ENCODE data around the gene ODAM.

The ODAM gene

DNA sequence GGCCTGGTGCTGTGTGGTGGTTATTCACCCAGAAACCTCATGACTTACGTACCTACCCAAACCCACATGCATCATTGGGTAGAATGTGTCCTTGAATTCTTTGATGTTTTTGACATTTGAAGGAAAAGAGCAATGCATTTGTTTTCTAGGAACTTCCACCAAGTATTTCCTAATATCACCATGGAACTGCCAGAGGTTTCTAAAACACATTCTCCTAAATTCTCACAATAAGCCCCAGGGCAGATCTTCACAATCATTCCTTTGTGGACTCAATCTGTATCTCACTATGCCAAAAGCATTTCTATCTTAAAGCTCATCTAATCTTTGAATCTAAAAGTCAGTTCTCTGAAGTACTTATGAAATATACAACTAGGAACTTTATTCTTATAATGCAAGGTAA, 8.3 kb upstream of the ODAM start:
- ChIA-PET POLR2A (no interaction called here), CTCF (no interaction called here)
- Histone ChIP-seq H3K4me3 (ENCODE audit: low read depth, low read length) (no peak overlapping the region), H3K9me3 (ENCODE audit: control insufficient read depth, insufficient read depth, low read depth, low read length) (no peaks in the 10 kb centered on the region), H3K36me3 (ENCODE audit: control insufficient read depth in 2 of 2, insufficient read depth in 1 of 2, low read length in 2 of 2) (no peaks in the 10 kb centered on the region), H3K27ac (ENCODE audit: extremely low read depth, low read depth, low read length) (no peak overlapping the region), H3K4me1 (ENCODE audit: control insufficient read depth, insufficient read depth, low read length) (no peaks in the 10 kb centered on the region)
- no peak for TF ChIP-seq ZNF747 (tag by site-specific recombination; IDR thresholded peaks at IDR 0.05)
- TF ChIP-seq ZNF664 (tag by site-specific recombination; IDR thresholded peaks at IDR 0.05), result no peak
- no peak for TF ChIP-seq IKZF3 (tag by site-specific recombination; IDR thresholded peaks at IDR 0.05)
- TF ChIP-seq ZSCAN23 (tag by site-specific recombination; IDR thresholded peaks at IDR 0.05), result no peak
- TF ChIP-seq ZNF76 (tag by site-specific recombination; IDR thresholded peaks at IDR 0.05; ENCODE audit: borderline replicate concordance, low read depth), result no peak
- TF ChIP-seq, protein P1, sequence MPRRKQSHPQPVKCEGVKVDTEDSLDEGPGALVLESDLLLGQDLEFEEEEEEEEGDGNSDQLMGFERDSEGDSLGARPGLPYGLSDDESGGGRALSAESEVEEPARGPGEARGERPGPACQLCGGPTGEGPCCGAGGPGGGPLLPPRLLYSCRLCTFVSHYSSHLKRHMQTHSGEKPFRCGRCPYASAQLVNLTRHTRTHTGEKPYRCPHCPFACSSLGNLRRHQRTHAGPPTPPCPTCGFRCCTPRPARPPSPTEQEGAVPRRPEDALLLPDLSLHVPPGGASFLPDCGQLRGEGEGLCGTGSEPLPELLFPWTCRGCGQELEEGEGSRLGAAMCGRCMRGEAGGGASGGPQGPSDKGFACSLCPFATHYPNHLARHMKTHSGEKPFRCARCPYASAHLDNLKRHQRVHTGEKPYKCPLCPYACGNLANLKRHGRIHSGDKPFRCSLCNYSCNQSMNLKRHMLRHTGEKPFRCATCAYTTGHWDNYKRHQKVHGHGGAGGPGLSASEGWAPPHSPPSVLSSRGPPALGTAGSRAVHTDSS (tag by site-specific recombination; IDR thresholded peaks at IDR 0.05), result no peak
- TF ChIP-seq SP2 (tag by site-specific recombination; IDR thresholded peaks at IDR 0.05), result no peak
- TF ChIP-seq ZNF514 (tag by site-specific recombination; IDR thresholded peaks at IDR 0.05), result no peak
- TF ChIP-seq ZNF16 (tag by site-specific recombination; IDR thresholded peaks at IDR 0.05; ENCODE audit: low read depth), result no peak

DNA sequence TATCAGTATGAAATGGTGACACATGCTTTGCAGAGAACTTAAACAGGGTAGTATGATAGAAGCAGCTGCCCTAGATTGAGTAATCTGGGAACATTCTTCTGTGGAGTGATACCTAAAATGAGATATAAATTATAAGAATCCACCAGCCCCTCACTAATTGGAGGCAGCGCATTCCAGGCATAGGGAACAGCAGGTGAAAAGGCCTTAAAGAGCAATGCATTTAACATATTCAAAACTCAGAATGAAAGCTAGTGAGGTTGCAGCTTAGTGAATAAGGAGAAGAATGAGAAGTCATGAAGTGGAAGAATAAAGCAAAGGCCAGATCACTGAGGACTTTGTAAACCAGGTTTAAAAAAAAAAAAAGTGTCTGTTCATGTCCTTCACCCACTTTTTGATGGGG, 4.9 kb upstream of the ODAM start:
- Histone ChIP-seq H3K9me3 (ENCODE audit: control insufficient read depth, insufficient read depth, low read depth, low read length) (no peaks in the 10 kb centered on the region), H3K27ac (ENCODE audit: extremely low read depth, low read depth, low read length) (no peak overlapping the region), H3K4me1 (ENCODE audit: control insufficient read depth, insufficient read depth, low read length) (no peaks in the 10 kb centered on the region), H3K36me3 (ENCODE audit: control insufficient read depth in 2 of 2, insufficient read depth in 1 of 2, low read length in 2 of 2) (no peaks in the 10 kb centered on the region), H3K4me3 (ENCODE audit: low read depth, low read length) (no peak overlapping the region)
- TF ChIP-seq ZNF184 (tag by site-specific recombination; IDR thresholded peaks at IDR 0.05) (no peak), PRDM1 (tag by site-specific recombination; IDR thresholded peaks at IDR 0.05) (no peak), ZSCAN16 (tag by site-specific recombination; IDR thresholded peaks at IDR 0.05) (no peak), ZNF274 (IDR thresholded peaks at IDR 0.05; ENCODE audit: low read length) (no peak), ZNF274 (tag by site-specific recombination; IDR thresholded peaks at IDR 0.05; ENCODE audit: borderline replicate concordance) (no peak), ZNF658 (tag by site-specific recombination; IDR thresholded peaks at IDR 0.05) (no peak), TRIM28 (IDR thresholded peaks at IDR 0.05; ENCODE audit: borderline replicate concordance, low read length) (no peak), ZNF114 (tag by site-specific recombination; IDR thresholded peaks at IDR 0.05) (no peak), ZNF521 (tag by site-specific recombination; IDR thresholded peaks at IDR 0.05) (no peak), ZNF324 (tag by site-specific recombination; IDR thresholded peaks at IDR 0.05) (no peak), SALL2 (tag by site-specific recombination; IDR thresholded peaks at IDR 0.05; ENCODE audit: borderline replicate concordance) (no peak)
- TF ChIP-seq, protein P2, sequence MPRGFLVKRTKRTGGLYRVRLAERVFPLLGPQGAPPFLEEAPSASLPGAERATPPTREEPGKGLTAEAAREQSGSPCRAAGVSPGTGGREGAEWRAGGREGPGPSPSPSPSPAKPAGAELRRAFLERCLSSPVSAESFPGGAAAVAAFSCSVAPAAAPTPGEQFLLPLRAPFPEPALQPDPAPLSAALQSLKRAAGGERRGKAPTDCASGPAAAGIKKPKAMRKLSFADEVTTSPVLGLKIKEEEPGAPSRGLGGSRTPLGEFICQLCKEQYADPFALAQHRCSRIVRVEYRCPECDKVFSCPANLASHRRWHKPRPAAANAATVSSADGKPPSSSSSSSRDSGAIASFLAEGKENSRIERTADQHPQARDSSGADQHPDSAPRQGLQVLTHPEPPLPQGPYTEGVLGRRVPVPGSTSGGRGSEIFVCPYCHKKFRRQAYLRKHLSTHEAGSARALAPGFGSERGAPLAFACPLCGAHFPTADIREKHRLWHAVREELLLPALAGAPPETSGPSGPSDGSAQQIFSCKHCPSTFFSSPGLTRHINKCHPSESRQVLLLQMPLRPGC (tag by site-specific recombination; IDR thresholded peaks at IDR 0.05), result no peak
- CTCF ChIA-PET, result interaction anchor here (0.7 kb wide), 1 partner anchor 190 kb away, joined by 3 read pairs; no protein-coding TSS in a partner anchor
- POLR2A ChIA-PET, result no interaction called here

DNA sequence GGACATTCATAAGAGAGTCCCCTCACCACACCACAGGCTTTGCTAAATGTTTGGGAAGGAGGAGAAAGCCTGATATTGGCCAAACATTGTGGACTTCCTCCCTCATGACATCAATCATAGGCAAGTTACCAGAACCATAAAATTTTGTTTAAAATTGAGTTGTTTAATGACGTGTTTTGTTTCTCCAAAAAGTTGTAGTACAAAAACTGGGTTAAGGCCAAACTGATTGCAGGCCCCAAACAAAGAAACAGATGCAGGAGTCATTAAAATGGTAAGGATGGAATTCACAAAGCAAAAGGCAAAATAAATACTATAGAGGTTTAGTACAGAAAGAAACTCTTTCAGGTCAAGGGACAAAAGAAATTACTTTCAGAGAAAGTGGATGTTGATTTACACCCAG, 3.9 kb upstream of the ODAM start:
- CTCF ChIA-PET, result interaction anchor here (1.2 kb wide), 1 partner anchor 8 kb away, joined by 3 read pairs; no protein-coding TSS in a partner anchor
- no peak overlapping the region for H3K4me3 ChIP-seq (ENCODE audit: low read depth, low read length)
- H3K36me3 ChIP-seq (ENCODE audit: control insufficient read depth in 2 of 2, insufficient read depth in 1 of 2, low read length in 2 of 2), result no peaks in the 10 kb centered on the region
- POLR2A ChIA-PET, result no interaction called here
- no peaks in the 10 kb centered on the region for H3K4me1 ChIP-seq (ENCODE audit: control insufficient read depth, insufficient read depth, low read length)
- no peak overlapping the region for H3K27ac ChIP-seq (ENCODE audit: extremely low read depth, low read depth, low read length)
- H3K9me3 ChIP-seq (ENCODE audit: control insufficient read depth, insufficient read depth, low read depth, low read length), result no peaks in the 10 kb centered on the region
- TF ChIP-seq, protein P3, sequence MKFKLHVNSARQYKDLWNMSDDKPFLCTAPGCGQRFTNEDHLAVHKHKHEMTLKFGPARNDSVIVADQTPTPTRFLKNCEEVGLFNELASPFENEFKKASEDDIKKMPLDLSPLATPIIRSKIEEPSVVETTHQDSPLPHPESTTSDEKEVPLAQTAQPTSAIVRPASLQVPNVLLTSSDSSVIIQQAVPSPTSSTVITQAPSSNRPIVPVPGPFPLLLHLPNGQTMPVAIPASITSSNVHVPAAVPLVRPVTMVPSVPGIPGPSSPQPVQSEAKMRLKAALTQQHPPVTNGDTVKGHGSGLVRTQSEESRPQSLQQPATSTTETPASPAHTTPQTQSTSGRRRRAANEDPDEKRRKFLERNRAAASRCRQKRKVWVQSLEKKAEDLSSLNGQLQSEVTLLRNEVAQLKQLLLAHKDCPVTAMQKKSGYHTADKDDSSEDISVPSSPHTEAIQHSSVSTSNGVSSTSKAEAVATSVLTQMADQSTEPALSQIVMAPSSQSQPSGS (tag by site-specific recombination; IDR thresholded peaks at IDR 0.05; ENCODE audit: low read depth), result no peak
- TF ChIP-seq ZNF791 (tag by site-specific recombination; IDR thresholded peaks at IDR 0.05), result no peak
- TF ChIP-seq MEIS1 (CRISPR knock-in tag; IDR thresholded peaks at IDR 0.05; ENCODE audit: borderline replicate concordance), result no peak
- TF ChIP-seq ZNF223 (tag by site-specific recombination; IDR thresholded peaks at IDR 0.05), result no peak
- TF ChIP-seq ZNF843 (tag by site-specific recombination; IDR thresholded peaks at IDR 0.05), result no peak
- TF ChIP-seq, protein P4, sequence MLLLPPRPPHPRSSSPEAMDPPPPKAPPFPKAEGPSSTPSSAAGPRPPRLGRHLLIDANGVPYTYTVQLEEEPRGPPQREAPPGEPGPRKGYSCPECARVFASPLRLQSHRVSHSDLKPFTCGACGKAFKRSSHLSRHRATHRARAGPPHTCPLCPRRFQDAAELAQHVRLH (tag by site-specific recombination; IDR thresholded peaks at IDR 0.05), result no peak
- TF ChIP-seq ZFP37 (tag by site-specific recombination; IDR thresholded peaks at IDR 0.05), result no peak
- no peak for TF ChIP-seq ZBTB20 (tag by site-specific recombination; IDR thresholded peaks at IDR 0.05)
- no peak for TF ChIP-seq ZNF670 (tag by site-specific recombination; IDR thresholded peaks at IDR 0.05; ENCODE audit: low read depth)
- no peak for TF ChIP-seq MYNN (tag by site-specific recombination; IDR thresholded peaks at IDR 0.05; ENCODE audit: borderline replicate concordance)
- TF ChIP-seq KLF16 (tag by site-specific recombination; IDR thresholded peaks at IDR 0.05), result no peak

Data from HEK293 (cell line).